Liver (tissue), 9 donors: Measurements from ENCODE around the gene PRCC. TPM values are rescaled to one million over a fixed set of nuclear protein-coding genes. Genes with fewer than 3 reads are reported as not detected.

ENCODE experiments used
- DNase-seq: peaks from one replicate; pipeline ENCODE4 v3.0.0-alpha.2; 2017; ENCODE audit warnings: low spot score
- H3K27ac ChIP-seq, 2 donors: one replicate each; pipeline ENCODE4 v1.7.0; 2013; ENCODE audit warnings: inconsistent platforms in 2 of 2, low read length in 2 of 2, control low read depth in 1 of 2, low read depth in 1 of 2, mild to moderate bottlenecking in 1 of 2
- H3K27me3 ChIP-seq, 4 donors: one replicate each; pipeline versions ENCODE4 v1.6.1 to v1.7.0; 2013; ENCODE audit warnings: low read length in 3 of 4, inconsistent platforms in 1 of 4, mild to moderate bottlenecking in 1 of 4, moderate library complexity in 1 of 4; ENCODE audit not compliant: control insufficient read depth in 4 of 4, insufficient read depth in 4 of 4
- H3K36me3 ChIP-seq, 4 donors: one replicate each; pipeline versions ENCODE4 v1.6.1 to v1.7.0; 2013; ENCODE audit warnings: low read length in 3 of 4, mild to moderate bottlenecking in 3 of 4, low read depth in 1 of 4, moderate library complexity in 1 of 4; ENCODE audit not compliant: control insufficient read depth in 4 of 4, insufficient read depth in 3 of 4
- H3K4me1 ChIP-seq, 4 donors: one replicate each; pipeline versions ENCODE4 v1.6.1 to v1.7.0; 2013; ENCODE audit warnings: low read length in 3 of 4, mild to moderate bottlenecking in 3 of 4, moderate library complexity in 1 of 4; ENCODE audit not compliant: control insufficient read depth in 4 of 4, insufficient read depth in 4 of 4
- H3K4me3 ChIP-seq, 3 donors: one replicate each; pipeline versions ENCODE4 v1.6.1 to v1.7.0; 2013; ENCODE audit warnings: low read length in 3 of 3, control low read depth in 1 of 3, low read depth in 1 of 3, mild to moderate bottlenecking in 1 of 3
- H3K9ac ChIP-seq, 2 donors: one replicate each; pipeline ENCODE4 v1.7.0; 2013; ENCODE audit warnings: low read length in 2 of 2, mild to moderate bottlenecking in 2 of 2, moderate library complexity in 2 of 2, control low read depth in 1 of 2, low read depth in 1 of 2
- H3K9me3 ChIP-seq, 4 donors: one replicate each; pipeline versions ENCODE4 v1.6.1 to v1.7.0; 2013; ENCODE audit warnings: low read length in 3 of 4; ENCODE audit not compliant: control insufficient read depth in 4 of 4
- EGR1 ChIP-seq, 2 donors: IDR thresholded peaks; 2 replicates each; pipeline ENCODE4 v1.6.1; 2016 to 2018; ENCODE audit warnings: antibody characterized with exemption in 2 of 2, low read depth in 2 of 2
- FOXA1 ChIP-seq: IDR thresholded peaks from 2 replicates; pipeline ENCODE4 v1.6.1; 2016; ENCODE audit warnings: antibody characterized with exemption
- FOXA2 ChIP-seq: IDR thresholded peaks from 2 replicates; pipeline ENCODE4 v1.6.1; 2016; ENCODE audit warnings: antibody characterized with exemption
- GABPA ChIP-seq, 2 donors: IDR thresholded peaks in 1 of 2; conservative IDR thresholded peaks in 1 of 2; 2 replicates each; pipeline ENCODE4 v1.6.1; 2016; ENCODE audit warnings: antibody characterized with exemption in 2 of 2, mild to moderate bottlenecking in 1 of 2, moderate library complexity in 1 of 2
- HNF4A ChIP-seq, 2 donors: conservative IDR thresholded peaks; 2 replicates each; pipeline ENCODE4 v1.6.1; 2016; ENCODE audit warnings: antibody characterized with exemption in 2 of 2, mild to moderate bottlenecking in 2 of 2
- JUND ChIP-seq, 2 donors: IDR thresholded peaks; 2 replicates each; pipeline ENCODE4 v1.6.1; 2016; ENCODE audit warnings: antibody characterized with exemption in 2 of 2
- NR2F2 ChIP-seq: IDR thresholded peaks from 2 replicates; pipeline ENCODE4 v1.6.1; 2016; ENCODE audit warnings: antibody characterized with exemption
- RAD21 ChIP-seq, 2 donors: IDR thresholded peaks; 2 replicates each; pipeline ENCODE4 v1.6.1; 2016; ENCODE audit warnings: antibody characterized with exemption in 2 of 2, mild to moderate bottlenecking in 2 of 2
- RXRA ChIP-seq, 2 donors: IDR thresholded peaks; 2 replicates each; pipeline ENCODE4 v1.6.1; 2017 to 2018; ENCODE audit warnings: antibody characterized with exemption in 2 of 2, mild to moderate bottlenecking in 1 of 2
- SP1 ChIP-seq: IDR thresholded peaks from 2 replicates; pipeline ENCODE4 v1.6.1; 2018; ENCODE audit warnings: antibody characterized with exemption, mild to moderate bottlenecking
- TAF1 ChIP-seq: conservative IDR thresholded peaks from 2 replicates; pipeline ENCODE4 v1.6.1; 2016; ENCODE audit warnings: antibody characterized with exemption, mild to moderate bottlenecking
- YY1 ChIP-seq: IDR thresholded peaks from 2 replicates; pipeline ENCODE4 v1.6.1; 2016; ENCODE audit warnings: antibody characterized with exemption, mild to moderate bottlenecking
- WGBS: extraction: QIAGEN DNeasy Blood & Tissue Kit; methylation state at CpG from one replicate; pipeline ENCODE4 v1.1.7; 2013; 5-methylcytosine and 5-hydroxymethylcytosine counted together
- polyA plus RNA-seq, 2 donors: library from polyadenylated mRNA; stranded (reverse) in 1 of 2; unstranded in 1 of 2; fragments of 200-250 nt in 1 of 2; fragments of >200 nt in 1 of 2; fragmentation: Nextera tagmentation in 1 of 2; extraction: Ambion mirVana in 1 of 2; gene quantifications; one replicate each; pipeline versions ENCODE4 v1.2.1 to v1.2.3, GENCODE V29; 2013 to 2015
- total RNA-seq, 2 donors: library from RNA; depleted of rRNA; stranded (reverse); fragments of >200 nt; gene quantifications; one replicate each; pipeline ENCODE4 v1.2.3, GENCODE V29; 2014
- TF ChIP-seq, protein P1 (sequence below): fragments of 150-350 bp; IDR thresholded peaks from 2 replicates; pipeline ENCODE4 v1.5.1; 2017; ENCODE audit warnings: improper control_type of control experiment, low read depth, low read length; ENCODE audit not compliant: missing input control
- TF ChIP-seq, protein P2 (sequence below): IDR thresholded peaks from 2 replicates; pipeline ENCODE4 v1.6.1; 2016; ENCODE audit warnings: antibody characterized with exemption
- TF ChIP-seq, protein P3 (sequence below): IDR thresholded peaks from 2 replicates; pipeline ENCODE4 v1.6.1; 2016; ENCODE audit warnings: antibody characterized with exemption
- TF ChIP-seq, protein P4 (sequence below): IDR thresholded peaks from 2 replicates; pipeline ENCODE4 v1.6.1; 2016; ENCODE audit warnings: antibody characterized with exemption, mild to moderate bottlenecking
- donor health status: healthy.
- donor health status: healthy.
- donor health status: healthy.
- donor health status: healthy.
- donor health status: healthy.

Gene PRCC
- total and polyA plus RNA-seq, 4 donors = 8.8 to 19.3 (median 14.3) TPM

DNA sequence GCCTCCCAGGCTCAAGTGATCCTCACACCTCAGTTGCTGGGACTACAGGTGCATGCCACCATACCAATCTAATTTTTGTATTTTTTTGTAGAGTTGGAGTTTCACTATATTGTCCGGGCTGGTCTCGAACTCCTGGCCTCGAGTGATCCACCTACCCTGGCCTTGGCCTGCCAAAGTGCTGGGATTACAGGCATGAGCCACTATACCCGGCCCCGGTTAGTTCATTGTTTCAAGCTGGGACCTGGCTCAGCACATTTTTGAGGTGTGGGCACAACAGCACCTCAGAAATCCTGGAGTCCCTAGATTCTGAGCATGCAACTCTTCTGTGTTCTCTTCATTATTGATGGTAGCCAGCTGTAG is 28.0 kb downstream of the PRCC start (continued):
- TF ChIP-seq, protein P1, sequence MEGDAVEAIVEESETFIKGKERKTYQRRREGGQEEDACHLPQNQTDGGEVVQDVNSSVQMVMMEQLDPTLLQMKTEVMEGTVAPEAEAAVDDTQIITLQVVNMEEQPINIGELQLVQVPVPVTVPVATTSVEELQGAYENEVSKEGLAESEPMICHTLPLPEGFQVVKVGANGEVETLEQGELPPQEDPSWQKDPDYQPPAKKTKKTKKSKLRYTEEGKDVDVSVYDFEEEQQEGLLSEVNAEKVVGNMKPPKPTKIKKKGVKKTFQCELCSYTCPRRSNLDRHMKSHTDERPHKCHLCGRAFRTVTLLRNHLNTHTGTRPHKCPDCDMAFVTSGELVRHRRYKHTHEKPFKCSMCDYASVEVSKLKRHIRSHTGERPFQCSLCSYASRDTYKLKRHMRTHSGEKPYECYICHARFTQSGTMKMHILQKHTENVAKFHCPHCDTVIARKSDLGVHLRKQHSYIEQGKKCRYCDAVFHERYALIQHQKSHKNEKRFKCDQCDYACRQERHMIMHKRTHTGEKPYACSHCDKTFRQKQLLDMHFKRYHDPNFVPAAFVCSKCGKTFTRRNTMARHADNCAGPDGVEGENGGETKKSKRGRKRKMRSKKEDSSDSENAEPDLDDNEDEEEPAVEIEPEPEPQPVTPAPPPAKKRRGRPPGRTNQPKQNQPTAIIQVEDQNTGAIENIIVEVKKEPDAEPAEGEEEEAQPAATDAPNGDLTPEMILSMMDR = no peak
- no peak for TF ChIP-seq TAF1

DNA sequence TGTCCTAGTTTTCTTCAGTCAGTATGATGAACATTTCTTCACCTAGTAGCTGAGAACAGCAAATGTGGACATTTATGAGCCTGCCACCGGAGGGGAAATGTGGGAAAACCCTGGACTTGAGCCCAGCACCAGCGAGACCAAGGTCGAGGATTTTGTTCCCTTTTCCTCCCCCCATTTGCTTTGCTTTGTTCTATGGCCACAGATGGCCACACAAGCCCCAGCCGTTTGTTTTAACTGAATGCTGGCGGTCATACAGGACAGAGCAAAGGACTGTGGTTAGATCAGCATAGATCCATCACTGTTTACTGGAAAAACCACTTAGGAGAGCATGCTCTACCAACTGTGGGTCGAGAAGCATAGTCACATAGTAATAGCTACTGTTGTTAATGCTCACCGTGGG is 28.5 kb downstream of the PRCC start:
- Histone ChIP-seq H3K4me1 (no peaks in the 10 kb centered on the region), H3K9ac (no peak overlapping the region), H3K4me3 (no peak overlapping the region), H3K9me3 (no peaks in the 10 kb centered on the region), H3K36me3 (peaks cover 18 to 85% (median 69%) of the 10 kb centered on the region in 4 donors), H3K27me3 (no peaks in the 10 kb centered on the region), H3K27ac (no peak overlapping the region)
- 34% methylated on average over 7 of the region's 7 CpGs for WGBS
- no peak for DNase-seq
- TF ChIP-seq JUND (IDR thresholded peaks at IDR 0.05) (no peak), HNF4A (conservative IDR thresholded peaks at IDR 0.05) (peak; percentile 52 to 57), FOXA1 (no peak), YY1 (peak; percentile 20), TAF1 (no peak), RAD21 (IDR thresholded peaks at IDR 0.05) (peak in 1 of 2 donors; percentile 4), RXRA (IDR thresholded peaks at IDR 0.05) (peak; percentile 8 to 41), SP1 (peak; percentile 44), FOXA2 (no peak)
- TF ChIP-seq, protein P2, sequence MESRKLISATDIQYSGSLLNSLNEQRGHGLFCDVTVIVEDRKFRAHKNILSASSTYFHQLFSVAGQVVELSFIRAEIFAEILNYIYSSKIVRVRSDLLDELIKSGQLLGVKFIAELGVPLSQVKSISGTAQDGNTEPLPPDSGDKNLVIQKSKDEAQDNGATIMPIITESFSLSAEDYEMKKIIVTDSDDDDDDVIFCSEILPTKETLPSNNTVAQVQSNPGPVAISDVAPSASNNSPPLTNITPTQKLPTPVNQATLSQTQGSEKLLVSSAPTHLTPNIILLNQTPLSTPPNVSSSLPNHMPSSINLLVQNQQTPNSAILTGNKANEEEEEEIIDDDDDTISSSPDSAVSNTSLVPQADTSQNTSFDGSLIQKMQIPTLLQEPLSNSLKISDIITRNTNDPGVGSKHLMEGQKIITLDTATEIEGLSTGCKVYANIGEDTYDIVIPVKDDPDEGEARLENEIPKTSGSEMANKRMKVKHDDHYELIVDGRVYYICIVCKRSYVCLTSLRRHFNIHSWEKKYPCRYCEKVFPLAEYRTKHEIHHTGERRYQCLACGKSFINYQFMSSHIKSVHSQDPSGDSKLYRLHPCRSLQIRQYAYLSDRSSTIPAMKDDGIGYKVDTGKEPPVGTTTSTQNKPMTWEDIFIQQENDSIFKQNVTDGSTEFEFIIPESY = no peak

DNA sequence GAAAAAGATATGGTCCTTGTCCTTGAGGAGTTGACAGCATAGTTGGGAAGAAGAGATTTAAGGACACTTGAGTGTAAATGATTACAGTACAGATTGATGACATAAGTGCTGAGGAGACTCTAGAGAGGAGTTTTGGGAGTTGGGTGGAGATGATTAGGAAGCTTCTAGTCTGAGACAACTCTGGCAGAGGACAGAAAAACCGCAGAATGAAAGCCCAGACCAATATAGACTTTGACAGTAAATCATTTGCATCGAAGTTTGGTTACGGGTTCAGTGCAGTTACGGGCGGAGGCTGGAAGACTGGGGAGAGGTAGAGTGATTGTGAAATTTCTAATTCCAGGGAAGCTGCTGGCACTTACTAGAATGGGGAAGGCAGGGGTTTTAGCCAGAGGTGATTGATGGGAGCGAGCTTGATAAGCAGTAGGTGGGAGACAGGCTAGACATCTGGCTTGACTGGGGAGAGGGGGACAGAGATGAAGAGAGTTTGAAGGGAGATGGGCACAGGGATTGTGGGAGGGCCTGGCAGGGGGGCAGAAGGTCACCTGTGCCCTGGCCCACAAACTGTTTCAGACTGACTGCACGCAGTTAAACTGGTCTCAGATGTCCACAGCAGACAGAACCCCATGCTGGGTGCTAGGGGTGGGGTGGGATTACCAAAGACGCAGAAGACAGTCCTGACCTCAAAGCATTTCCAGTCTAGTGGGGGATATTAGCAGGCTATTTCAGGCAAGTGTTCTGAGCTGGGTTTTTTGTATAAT is 29.2 kb downstream of the PRCC start:
- WGBS = 74% methylated on average over 8 of the region's 8 CpGs
- H3K9ac ChIP-seq = no peak overlapping the region
- peaks cover 18 to 85% (median 68%) of the 10 kb centered on the region in 4 donors for H3K36me3 ChIP-seq
- H3K27me3 ChIP-seq = no peaks in the 10 kb centered on the region
- no peak for DNase-seq
- H3K4me3 ChIP-seq = no peak overlapping the region
- TF ChIP-seq GABPA (IDR thresholded peaks at IDR 0.05 in 1 of 2, conservative IDR thresholded peaks at IDR 0.05 in 1 of 2) (no peak), NR2F2 (no peak), EGR1 (IDR thresholded peaks at IDR 0.05; ENCODE audit: low read depth in 2 of 2) (no peak), JUND (IDR thresholded peaks at IDR 0.05) (no peak)
- TF ChIP-seq, protein P3, sequence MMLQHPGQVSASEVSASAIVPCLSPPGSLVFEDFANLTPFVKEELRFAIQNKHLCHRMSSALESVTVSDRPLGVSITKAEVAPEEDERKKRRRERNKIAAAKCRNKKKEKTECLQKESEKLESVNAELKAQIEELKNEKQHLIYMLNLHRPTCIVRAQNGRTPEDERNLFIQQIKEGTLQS = no peak
- TF ChIP-seq, protein P4, sequence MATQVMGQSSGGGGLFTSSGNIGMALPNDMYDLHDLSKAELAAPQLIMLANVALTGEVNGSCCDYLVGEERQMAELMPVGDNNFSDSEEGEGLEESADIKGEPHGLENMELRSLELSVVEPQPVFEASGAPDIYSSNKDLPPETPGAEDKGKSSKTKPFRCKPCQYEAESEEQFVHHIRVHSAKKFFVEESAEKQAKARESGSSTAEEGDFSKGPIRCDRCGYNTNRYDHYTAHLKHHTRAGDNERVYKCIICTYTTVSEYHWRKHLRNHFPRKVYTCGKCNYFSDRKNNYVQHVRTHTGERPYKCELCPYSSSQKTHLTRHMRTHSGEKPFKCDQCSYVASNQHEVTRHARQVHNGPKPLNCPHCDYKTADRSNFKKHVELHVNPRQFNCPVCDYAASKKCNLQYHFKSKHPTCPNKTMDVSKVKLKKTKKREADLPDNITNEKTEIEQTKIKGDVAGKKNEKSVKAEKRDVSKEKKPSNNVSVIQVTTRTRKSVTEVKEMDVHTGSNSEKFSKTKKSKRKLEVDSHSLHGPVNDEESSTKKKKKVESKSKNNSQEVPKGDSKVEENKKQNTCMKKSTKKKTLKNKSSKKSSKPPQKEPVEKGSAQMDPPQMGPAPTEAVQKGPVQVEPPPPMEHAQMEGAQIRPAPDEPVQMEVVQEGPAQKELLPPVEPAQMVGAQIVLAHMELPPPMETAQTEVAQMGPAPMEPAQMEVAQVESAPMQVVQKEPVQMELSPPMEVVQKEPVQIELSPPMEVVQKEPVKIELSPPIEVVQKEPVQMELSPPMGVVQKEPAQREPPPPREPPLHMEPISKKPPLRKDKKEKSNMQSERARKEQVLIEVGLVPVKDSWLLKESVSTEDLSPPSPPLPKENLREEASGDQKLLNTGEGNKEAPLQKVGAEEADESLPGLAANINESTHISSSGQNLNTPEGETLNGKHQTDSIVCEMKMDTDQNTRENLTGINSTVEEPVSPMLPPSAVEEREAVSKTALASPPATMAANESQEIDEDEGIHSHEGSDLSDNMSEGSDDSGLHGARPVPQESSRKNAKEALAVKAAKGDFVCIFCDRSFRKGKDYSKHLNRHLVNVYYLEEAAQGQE = no peak
- no peak overlapping the region for H3K27ac ChIP-seq
- no peaks in the 10 kb centered on the region for H3K4me1 ChIP-seq
- H3K9me3 ChIP-seq = no peaks in the 10 kb centered on the region
